Activated T-helper 17 cell treated with anti-CD3 and anti-CD28 coated beads, Interleukin-2, amount 50 U/mL, for 72 hours (primary cell): ENCODE results near the gene OTC. TPM values are rescaled to one million over a fixed set of nuclear protein-coding genes. Genes with fewer than 3 reads are reported as not detected.
A peak's percentile ranks its signal among the peaks of the same experiment; 100 is the strongest.

Experiments
- ATAC-seq: fragments of 150-1000 bp; cut with Tn5 transposase; replicated peaks from 2 replicates; pipeline ENCODE4 v1.10.0; 2021; ENCODE audit warnings: mild to moderate bottlenecking, moderate library complexity
- H3K27ac Mint-ChIP-seq: one replicate; pipeline ENCODE4 v1.8.0; 2022; ENCODE audit warnings: mixed read lengths
- H3K27me3 Mint-ChIP-seq: one replicate; pipeline ENCODE4 v1.8.0; 2022; ENCODE audit warnings: mixed read lengths
- H3K36me3 Mint-ChIP-seq: one replicate; pipeline ENCODE4 v1.8.0; 2022; ENCODE audit warnings: low read depth, mild to moderate bottlenecking, mixed read lengths
- H3K4me1 Mint-ChIP-seq: one replicate; pipeline ENCODE4 v1.8.0; 2022; ENCODE audit warnings: mixed read lengths
- H3K4me3 Mint-ChIP-seq: one replicate; pipeline ENCODE4 v1.8.0; 2022; ENCODE audit warnings: mild to moderate bottlenecking, mixed read lengths
- H3K9me3 Mint-ChIP-seq: one replicate; pipeline ENCODE4 v1.8.0; 2022; ENCODE audit warnings: mixed read lengths
- total RNA-seq, 2 donors: library from RNA; stranded (reverse); gene quantifications; one replicate each; pipeline ENCODE4 v1.2.3, GENCODE V29; 2022

OTC gene
- total RNA-seq = under 1 TPM in 1 of 2 donors, not detected in 1; 0.21 TPM

- H3K36me3 Mint-ChIP-seq = no peaks in the 10 kb centered on the region
- H3K27me3 Mint-ChIP-seq = peaks cover 7% of the 10 kb centered on the region
- ATAC-seq = no peak
- H3K4me1 Mint-ChIP-seq = no peaks in the 10 kb centered on the region
- H3K4me3 Mint-ChIP-seq = no peak within 1 kb of the TSS
- H3K27ac Mint-ChIP-seq = no peak within 1 kb of the TSS
- H3K9me3 Mint-ChIP-seq = no peaks in the 10 kb centered on the region
Measured at GRCh38 chrX:38352362-38352761, at the start of gene OTC. Gene OTC (plus strand): TSS chrX:38352604. CDS start chrX:38352697, 93 bp downstream.

GRCh38 chrX:38304010-38304409 lies 48.4 kb upstream of the OTC start:
- Mint-ChIP-seq H3K9me3 (no peaks in the 10 kb centered on the region), H3K36me3 (peaks cover 6% of the 10 kb centered on the region), H3K4me3 (no peak overlapping the region), H3K4me1 (no peaks in the 10 kb centered on the region), H3K27ac (no peak overlapping the region), H3K27me3 (no peaks in the 10 kb centered on the region)
- no peak for ATAC-seq

GRCh38 chrX:38305971-38306370 lies 46.4 kb upstream of the OTC start:
- no peaks in the 10 kb centered on the region for H3K27me3 Mint-ChIP-seq
- H3K9me3 Mint-ChIP-seq = no peaks in the 10 kb centered on the region
- H3K4me1 Mint-ChIP-seq = no peaks in the 10 kb centered on the region
- no peak overlapping the region for H3K4me3 Mint-ChIP-seq
- ATAC-seq = no peak
- H3K36me3 Mint-ChIP-seq = peaks cover 18% of the 10 kb centered on the region
- no peak overlapping the region for H3K27ac Mint-ChIP-seq

- no peaks in the 10 kb centered on the region for H3K9me3 Mint-ChIP-seq
- no peaks in the 10 kb centered on the region for H3K4me1 Mint-ChIP-seq
- H3K27ac Mint-ChIP-seq = no peak overlapping the region
- H3K4me3 Mint-ChIP-seq = no peak overlapping the region
- no peak for ATAC-seq
- no peaks in the 10 kb centered on the region for H3K27me3 Mint-ChIP-seq
- peaks cover 35% of the 10 kb centered on the region for H3K36me3 Mint-ChIP-seq
Measured at GRCh38 chrX:38311743-38312142, 40.7 kb upstream of the OTC start.

- Mint-ChIP-seq H3K27me3 (no peaks in the 10 kb centered on the region), H3K27ac (no peak overlapping the region), H3K36me3 (peaks cover 35% of the 10 kb centered on the region), H3K9me3 (no peaks in the 10 kb centered on the region), H3K4me3 (no peak overlapping the region), H3K4me1 (no peaks in the 10 kb centered on the region)
- no peak for ATAC-seq
Measured at GRCh38 chrX:38312436-38312835, 40.0 kb upstream of the OTC start.

- Mint-ChIP-seq H3K27ac (no peak overlapping the region), H3K9me3 (no peaks in the 10 kb centered on the region), H3K27me3 (no peaks in the 10 kb centered on the region), H3K36me3 (peaks cover 29% of the 10 kb centered on the region), H3K4me1 (no peaks in the 10 kb centered on the region), H3K4me3 (no peak overlapping the region)
- no peak for ATAC-seq
Measured at GRCh38 chrX:38313190-38313589, 39.2 kb upstream of the OTC start.

- H3K27me3 Mint-ChIP-seq = no peaks in the 10 kb centered on the region
- no peak overlapping the region for H3K27ac Mint-ChIP-seq
- H3K36me3 Mint-ChIP-seq = peaks cover 26% of the 10 kb centered on the region
- H3K4me1 Mint-ChIP-seq = no peaks in the 10 kb centered on the region
- no peak overlapping the region for H3K4me3 Mint-ChIP-seq
- no peak for ATAC-seq
- H3K9me3 Mint-ChIP-seq = no peaks in the 10 kb centered on the region
Measured at GRCh38 chrX:38315186-38315585, 37.2 kb upstream of the OTC start.

- Mint-ChIP-seq H3K27ac (no peak overlapping the region), H3K4me1 (no peaks in the 10 kb centered on the region), H3K9me3 (no peaks in the 10 kb centered on the region), H3K36me3 (peaks cover 25% of the 10 kb centered on the region), H3K4me3 (no peak overlapping the region), H3K27me3 (no peaks in the 10 kb centered on the region)
- ATAC-seq = no peak
Measured at GRCh38 chrX:38318196-38318595, 34.2 kb upstream of the OTC start.

- Mint-ChIP-seq H3K27ac (no peak overlapping the region), H3K36me3 (peaks cover 23% of the 10 kb centered on the region), H3K9me3 (no peaks in the 10 kb centered on the region), H3K4me1 (no peaks in the 10 kb centered on the region), H3K4me3 (no peak overlapping the region), H3K27me3 (no peaks in the 10 kb centered on the region)
- ATAC-seq = no peak
Measured at GRCh38 chrX:38318606-38319005, 33.8 kb upstream of the OTC start.

GRCh38 chrX:38320819-38321218 lies 31.6 kb upstream of the OTC start:
- Mint-ChIP-seq H3K27me3 (no peaks in the 10 kb centered on the region), H3K4me3 (no peak overlapping the region), H3K9me3 (no peaks in the 10 kb centered on the region), H3K36me3 (peaks cover 12% of the 10 kb centered on the region), H3K27ac (no peak overlapping the region), H3K4me1 (no peaks in the 10 kb centered on the region)
- no peak for ATAC-seq

- H3K4me3 Mint-ChIP-seq = peak overlapping the region; percentile 86
- no peak for ATAC-seq
- peak overlapping the region; percentile 97 for H3K27ac Mint-ChIP-seq
- no peaks in the 10 kb centered on the region for H3K4me1 Mint-ChIP-seq
- peaks cover 5% of the 10 kb centered on the region for H3K36me3 Mint-ChIP-seq
- H3K9me3 Mint-ChIP-seq = no peaks in the 10 kb centered on the region
- H3K27me3 Mint-ChIP-seq = no peaks in the 10 kb centered on the region
Measured at GRCh38 chrX:38326086-38326485, 26.3 kb upstream of the OTC start.

- peak within 1 kb of the TSS; percentile 86 for H3K4me3 Mint-ChIP-seq
- no peaks in the 10 kb centered on the region for H3K36me3 Mint-ChIP-seq
- H3K9me3 Mint-ChIP-seq = no peaks in the 10 kb centered on the region
- H3K4me1 Mint-ChIP-seq = no peaks in the 10 kb centered on the region
- no peaks in the 10 kb centered on the region for H3K27me3 Mint-ChIP-seq
- peak; percentile 95 for ATAC-seq
- H3K27ac Mint-ChIP-seq = peak within 1 kb of the TSS; percentile 97
Measured at GRCh38 chrX:38327007-38327774, 25.2 kb upstream of the OTC start, which contains the start of gene RPGR. Gene RPGR (minus strand): TSS chrX:38327509. CDS start chrX:38327367, 142 bp downstream.

GRCh38 chrX:38327775-38328081 lies 24.7 kb upstream of the OTC start:
- no peaks in the 10 kb centered on the region for H3K4me1 Mint-ChIP-seq
- H3K27ac Mint-ChIP-seq = peak overlapping the region; percentile 97
- no peaks in the 10 kb centered on the region for H3K36me3 Mint-ChIP-seq
- H3K4me3 Mint-ChIP-seq = peak overlapping the region; percentile 86
- no peaks in the 10 kb centered on the region for H3K9me3 Mint-ChIP-seq
- ATAC-seq = no peak
- no peaks in the 10 kb centered on the region for H3K27me3 Mint-ChIP-seq

GRCh38 chrX:38332505-38332904 lies 19.9 kb upstream of the OTC start:
- ATAC-seq = no peak
- no peaks in the 10 kb centered on the region for H3K36me3 Mint-ChIP-seq
- no peak overlapping the region for H3K4me3 Mint-ChIP-seq
- H3K4me1 Mint-ChIP-seq = no peaks in the 10 kb centered on the region
- H3K27ac Mint-ChIP-seq = no peak overlapping the region
- no peaks in the 10 kb centered on the region for H3K9me3 Mint-ChIP-seq
- H3K27me3 Mint-ChIP-seq = no peaks in the 10 kb centered on the region

GRCh38 chrX:38335382-38335781 lies 17.0 kb upstream of the OTC start:
- no peaks in the 10 kb centered on the region for H3K27me3 Mint-ChIP-seq
- H3K27ac Mint-ChIP-seq = no peak overlapping the region
- ATAC-seq = no peak
- no peaks in the 10 kb centered on the region for H3K36me3 Mint-ChIP-seq
- H3K4me3 Mint-ChIP-seq = no peak overlapping the region
- H3K4me1 Mint-ChIP-seq = no peaks in the 10 kb centered on the region
- no peaks in the 10 kb centered on the region for H3K9me3 Mint-ChIP-seq
